ENCODE data around the gene SPINT4.

GRCh38 chr20:45771182-45771759 is 49.1 kb downstream of the SPINT4 start:
- TF ChIP-seq CTCF (IDR thresholded peaks at IDR 0.05) (peak; percentile 93 to 97 (median 96)), POLR2A (IDR thresholded peaks at IDR 0.05) (no peak)
